NCI-H1694 (cell line): ENCODE data around the gene HBA2.
"Not testable (repeated sequence)": the region's sequence is repeated elsewhere in the genome, so short reads cannot be mapped to it uniquely, and the experiment has no call there.

ENCODE experiments used
- DNase-seq: peaks from one replicate; lab custom pipeline; 2025; lab: John Stamatoyannopoulos, UW

Gene HBA2

GRCh38 chr16:194516-194915 lies 21.8 kb downstream of the HBA2 start:
- no peak for DNase-seq

GRCh38 chr16:200388-200787 lies 27.7 kb downstream of the HBA2 start:
- DNase-seq = no peak

GRCh38 chr16:203246-203645 lies 30.6 kb downstream of the HBA2 start:
- no peak for DNase-seq

GRCh38 chr16:204046-204445 lies 31.4 kb downstream of the HBA2 start:
- not testable (repeated sequence) for DNase-seq

DNA sequence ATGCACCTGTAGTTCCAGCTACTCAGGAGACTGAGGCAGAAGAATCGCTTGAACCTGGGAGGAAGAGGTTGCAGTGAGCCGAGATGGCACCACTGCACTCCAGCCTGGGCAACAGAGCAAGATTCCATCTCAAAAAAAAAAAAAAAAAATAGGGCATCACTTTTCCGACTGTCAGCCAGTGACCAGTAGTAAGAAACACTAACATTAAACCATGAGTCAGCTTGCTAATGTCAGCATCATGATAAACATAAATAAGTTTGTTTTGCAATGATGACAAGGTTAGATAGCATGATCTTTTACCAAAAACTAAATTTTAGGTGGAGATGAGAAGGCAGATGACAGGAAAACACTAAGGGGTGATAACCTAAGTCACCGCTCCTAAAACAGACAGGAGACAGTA lies 36.7 kb downstream of the HBA2 start:
- not testable (repeated sequence) for DNase-seq

DNA sequence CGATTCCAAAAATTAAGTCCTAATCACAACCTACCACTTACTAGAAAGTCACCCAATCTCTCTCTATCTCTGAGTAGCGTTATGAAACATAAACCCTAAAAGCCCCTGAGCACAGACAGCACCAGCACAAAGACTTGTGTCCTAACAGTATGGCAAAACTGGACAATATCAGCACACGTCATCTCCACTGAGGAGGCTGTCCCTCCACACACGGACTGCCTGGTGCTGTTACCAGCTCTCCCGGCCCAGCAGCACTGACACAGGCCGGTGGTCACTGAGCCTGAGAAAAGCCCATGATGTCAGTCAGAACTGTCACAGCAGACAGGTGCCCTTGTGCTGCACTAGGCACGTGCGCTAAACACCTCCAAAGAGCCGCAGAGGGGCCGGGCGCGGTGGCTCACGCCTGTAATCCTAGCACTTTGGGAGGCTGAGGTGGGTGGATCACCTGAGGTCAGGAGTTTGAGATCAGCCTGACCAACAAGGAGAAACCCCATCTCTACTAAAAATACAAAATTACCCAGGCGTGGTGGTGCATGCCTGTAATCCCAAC lies 39.0 kb downstream of the HBA2 start:
- not testable (repeated sequence) for DNase-seq

DNA sequence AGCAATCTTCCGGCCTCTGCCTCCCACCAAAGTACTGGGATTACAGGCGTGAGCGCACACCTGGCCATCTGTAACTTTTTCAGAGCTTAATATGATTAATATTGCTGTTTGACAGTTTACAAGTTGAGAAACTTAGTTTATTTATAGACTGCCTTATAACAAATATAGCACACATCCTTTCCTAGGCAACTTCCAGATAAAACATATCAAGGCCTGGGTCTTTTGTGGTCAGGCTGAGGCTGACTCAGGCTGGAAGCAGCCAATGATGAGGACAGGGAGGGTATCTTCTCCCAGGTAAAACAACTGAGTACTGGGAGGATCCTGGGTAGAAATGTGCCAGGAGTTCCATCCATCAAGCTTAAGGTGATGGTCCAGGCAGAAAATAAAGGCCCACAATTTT lies 40.3 kb downstream of the HBA2 start:
- no peak for DNase-seq

DNA sequence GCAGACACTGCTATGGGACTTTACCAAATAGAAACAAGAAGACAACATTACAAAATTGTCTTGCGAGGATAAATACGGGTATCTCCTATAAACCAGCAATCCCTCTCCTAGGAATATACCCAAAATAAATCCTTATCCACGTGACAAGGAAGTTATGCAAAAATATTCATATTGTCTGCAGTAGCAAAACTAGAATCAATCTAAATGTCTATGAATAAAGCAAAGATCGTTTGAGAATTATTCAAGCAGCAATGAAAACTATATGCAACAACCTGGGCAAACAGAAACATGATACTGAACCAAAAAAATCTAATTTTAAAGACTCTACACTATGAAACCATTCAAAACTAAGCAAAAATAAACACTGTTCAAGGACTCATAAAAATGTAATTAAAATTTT lies 47.3 kb downstream of the HBA2 start:
- DNase-seq = no peak
